SU-DHL-6 (cell line): ENCODE data around the gene EHD4.

Experiments
- H2AFZ ChIP-seq: fragments of 200-600 bp; sonication (generic); 2 replicates; pipeline ENCODE4 v1.6.1; 2014; ENCODE audit warnings: low read depth, mild to moderate bottlenecking, moderate library complexity, mixed read lengths, antibody characterized with exemption, low read length; ENCODE audit not compliant: severe bottlenecking
- H3F3A ChIP-seq: fragments of 200-600 bp; shearing (Covaris generic); 2 replicates; pipeline ENCODE4 v1.6.0; 2016; ENCODE audit warnings: antibody characterized with exemption, mild to moderate bottlenecking; ENCODE audit not compliant: insufficient read depth
- H3K27ac ChIP-seq: fragments of 200-600 bp; sonication (generic); 2 replicates; pipeline ENCODE4 v1.5.1; 2016; ENCODE audit warnings: low read depth, mild to moderate bottlenecking, low read length, moderate library complexity, mixed read lengths
- H3K27me3 ChIP-seq: fragments of 200-600 bp; sonication (generic), shearing (Covaris generic); 2 replicates; pipeline ENCODE4 v1.6.0; 2014; ENCODE audit warnings: mild to moderate bottlenecking, low read length
- H3K36me3 ChIP-seq: fragments of 200-600 bp; sonication (generic); 2 replicates; pipeline ENCODE4 v1.6.1; 2014; ENCODE audit warnings: mild to moderate bottlenecking, low read length, mixed read lengths
- H3K4me2 ChIP-seq: fragments of 300-600, 200-600 bp; shearing (Covaris generic), sonication (generic); 2 replicates; pipeline ENCODE4 v1.6.0; 2014; ENCODE audit warnings: low read length, low read depth, mild to moderate bottlenecking; ENCODE audit not compliant: poor library complexity, severe bottlenecking
- H3K4me3 ChIP-seq: fragments of 200-600 bp; sonication (generic); 2 replicates; pipeline ENCODE4 v1.5.1; 2014; ENCODE audit warnings: antibody characterized with exemption, low read length, mild to moderate bottlenecking, mixed read lengths; ENCODE audit not compliant: insufficient read depth, poor library complexity, severe bottlenecking
- H3K79me2 ChIP-seq: fragments of 200-600 bp; sonication (generic); 2 replicates; pipeline ENCODE4 v1.6.1; 2014; ENCODE audit warnings: mild to moderate bottlenecking, low read length, moderate library complexity; ENCODE audit not compliant: insufficient read depth
- H3K9ac ChIP-seq: fragments of 200-600 bp; sonication (generic); 2 replicates; pipeline ENCODE4 v1.7.0; 2014; ENCODE audit warnings: mild to moderate bottlenecking, low read length
- H3K9me2 ChIP-seq: fragments of 200-600 bp; sonication (generic); replicated peaks from 2 replicates; pipeline ENCODE4 v1.6.1; 2014; ENCODE audit warnings: low read length; ENCODE audit not compliant: insufficient read depth
- H3K9me3 ChIP-seq: fragments of 200-600 bp; sonication (generic); 2 replicates; pipeline ENCODE4 v1.6.1; 2014; ENCODE audit warnings: low read length, mixed read lengths; ENCODE audit not compliant: insufficient read depth
- H4K20me1 ChIP-seq: fragments of 200-600 bp; sonication (generic); 2 replicates; pipeline ENCODE4 v1.6.1; 2014; ENCODE audit warnings: low read depth, mild to moderate bottlenecking, antibody characterized with exemption, low read length, moderate library complexity, mixed read lengths
- CTCF ChIP-seq: fragments of 200-600 bp; sonication (generic); IDR thresholded peaks from one replicate; pipeline ENCODE4 v1.5.1; 2017; ENCODE audit warnings: antibody characterized with exemption, mild to moderate bottlenecking, low read length, moderate library complexity; ENCODE audit not compliant: insufficient read depth, poor library complexity, severe bottlenecking
- EZH2phosphoT487 ChIP-seq: fragments of 200-600 bp; sonication (generic), shearing (Covaris generic); conservative IDR thresholded peaks from 2 replicates; pipeline ENCODE4 v1.6.1; 2018; ENCODE audit warnings: mild to moderate bottlenecking, antibody characterized with exemption, low read length, moderate library complexity, mixed read lengths

The EHD4 gene

GRCh38 chr15:41927536-41927935 lies 44.8 kb downstream of the EHD4 start:
- Histone ChIP-seq H3K79me2 (no peaks in the 10 kb centered on the region), H3K36me3 (no peaks in the 10 kb centered on the region), H3K9ac (no peak overlapping the region), H2AFZ (no peak overlapping the region), H3K4me2 (no peak overlapping the region), H3K9me3 (no peaks in the 10 kb centered on the region), H3K9me2 (no peaks in the 10 kb centered on the region), H3K4me3 (no peak overlapping the region), H3K27me3 (no peaks in the 10 kb centered on the region), H3F3A (no peaks in the 10 kb centered on the region), H4K20me1 (no peaks in the 10 kb centered on the region), H3K27ac (no peak overlapping the region)
- TF ChIP-seq CTCF (no peak), EZH2phosphoT487 (no peak)

GRCh38 chr15:41926185-41927056 lies 45.9 kb downstream of the EHD4 start:
- no peaks in the 10 kb centered on the region for H3K27me3 ChIP-seq
- H2AFZ ChIP-seq: no peak overlapping the region
- TF ChIP-seq EZH2phosphoT487 (no peak), CTCF (no peak)
- H3K27ac ChIP-seq: no peak overlapping the region
- no peaks in the 10 kb centered on the region for H3K79me2 ChIP-seq
- H3K9me3 ChIP-seq: no peaks in the 10 kb centered on the region
- no peak overlapping the region for H3K4me3 ChIP-seq
- H3F3A ChIP-seq: no peaks in the 10 kb centered on the region
- no peaks in the 10 kb centered on the region for H3K9me2 ChIP-seq
- no peak overlapping the region for H3K9ac ChIP-seq
- H3K4me2 ChIP-seq: no peak overlapping the region
- no peaks in the 10 kb centered on the region for H4K20me1 ChIP-seq
- no peaks in the 10 kb centered on the region for H3K36me3 ChIP-seq

GRCh38 chr15:41925086-41925608 lies 47.2 kb downstream of the EHD4 start:
- Histone ChIP-seq H3K36me3 (no peaks in the 10 kb centered on the region), H3K27ac (no peak overlapping the region), H3K4me3 (no peak overlapping the region), H3F3A (no peaks in the 10 kb centered on the region), H3K9ac (no peak overlapping the region), H3K79me2 (no peaks in the 10 kb centered on the region), H3K27me3 (no peaks in the 10 kb centered on the region), H4K20me1 (no peaks in the 10 kb centered on the region), H3K9me2 (no peaks in the 10 kb centered on the region), H3K4me2 (no peak overlapping the region), H3K9me3 (no peaks in the 10 kb centered on the region), H2AFZ (no peak overlapping the region)
- TF ChIP-seq EZH2phosphoT487 (no peak), CTCF (no peak)
